Body of pancreas (tissue), 4 donors: Measurements from ENCODE around the gene AKAP1. TPM values are rescaled to one million over a fixed set of nuclear protein-coding genes. Genes with fewer than 3 reads are reported as not detected.

Experiments used
- ATAC-seq: fragments of 150-250 bp; one replicate; pipeline ENCODE4 v1.9.1; 2016
- DNase-seq, 4 donors: peaks; one replicate each; pipeline ENCODE4 v3.0.0-alpha.2; 2019
- H3K27ac ChIP-seq, 4 donors: fragments of 200-600 bp; sonication (generic); 1 replicate in 3 of 4; 2 replicates in 1 of 4; pipeline versions ENCODE4 v1.5.1 to v1.6.1; 2016 to 2019; ENCODE audit warnings: mild to moderate bottlenecking in 1 of 4, mixed read lengths in 1 of 4, moderate library complexity in 1 of 4
- H3K27me3 ChIP-seq, 2 donors: fragments of 200-600 bp; sonication (generic); one replicate each; pipeline ENCODE4 v1.6.0; 2016; ENCODE audit warnings: mild to moderate bottlenecking in 1 of 2
- H3K36me3 ChIP-seq, 2 donors: fragments of 200-600 bp; sonication (generic); replicated peaks in 1 of 2; 2 replicates each; pipeline ENCODE4 v1.5.1; 2016; ENCODE audit warnings: low read depth in 2 of 2; ENCODE audit not compliant: insufficient read depth in 1 of 2
- H3K4me1 ChIP-seq: fragments of 200-600 bp; sonication (generic); one replicate; pipeline ENCODE4 v1.6.0; 2016
- H3K4me3 ChIP-seq, 2 donors: fragments of 200-600 bp; sonication (generic); 1 replicate in 1 of 2; 2 replicates in 1 of 2; pipeline ENCODE4 v1.5.1; 2016 to 2019
- H3K9me3 ChIP-seq, 3 donors: fragments of 200-600 bp; sonication (generic); 1 replicate in 2 of 3; 2 replicates in 1 of 3; pipeline ENCODE4 v1.5.1; 2016
- POLR2A ChIP-seq, 3 donors: fragments of 450-650 bp; IDR thresholded peaks; one replicate each; pipeline ENCODE4 v1.6.1; 2016; ENCODE audit warnings: antibody characterized with exemption in 3 of 3, mild to moderate bottlenecking in 2 of 3
- WGBS, 2 donors: methylation state at CpG; one replicate each; pipeline ENCODE4 v1.1.5; 2017; 5-methylcytosine and 5-hydroxymethylcytosine counted together
- intact Hi-C: fragments of 100-400 bp; cut with DNase I; formaldehyde crosslinking; loops from one replicate; pipeline ENCODE4 v1.15.1; 2023
- total RNA-seq, 2 donors: library from RNA; depleted of rRNA; stranded (reverse); fragments of >200 nt; gene quantifications; one replicate each; pipeline ENCODE4 v1.1.0, GENCODE V29; 2016
- TF ChIP-seq, protein P1 (sequence below), 7 experiments: fragments of 450-650 bp in 4 of 7; fragments of 200-600 bp in 3 of 7; sonication (generic) in 3 of 7; IDR thresholded peaks; one replicate each; pipeline ENCODE4 v1.5.1; 2016 to 2019; ENCODE audit warnings: antibody characterized with exemption in 7 of 7

The AKAP1 gene
- total RNA-seq, 2 donors from 2014 or later: 24.4 to 48.5 TPM

DNA sequence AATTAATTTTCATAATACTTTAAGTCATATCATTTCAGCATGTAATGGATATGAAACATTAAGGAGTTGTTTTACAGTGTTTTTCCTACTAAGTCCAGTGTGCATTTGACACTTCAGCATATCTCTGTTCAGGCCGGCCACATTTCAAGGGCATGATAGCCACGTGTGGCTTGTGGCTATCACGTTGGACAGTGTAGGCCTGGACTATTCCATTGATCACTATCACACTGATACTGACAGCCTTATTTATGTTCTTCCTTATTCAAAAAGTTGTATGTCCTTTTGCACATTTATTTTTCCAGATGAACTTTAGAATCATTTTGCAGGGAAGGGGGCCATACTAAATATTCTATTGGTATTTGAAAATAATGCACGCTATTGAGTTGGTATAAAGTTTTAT, 39.0 kb downstream of the AKAP1 start:
- Histone ChIP-seq H3K27ac (no peak overlapping the region), H3K36me3 (no peaks in the 10 kb centered on the region), H3K4me3 (no peak overlapping the region), H3K4me1 (peaks cover 25% of the 10 kb centered on the region), H3K27me3 (no peaks in the 10 kb centered on the region), H3K9me3 (no peaks in the 10 kb centered on the region)
- WGBS, 2 donors: 37 to 49% methylated on average over 4 of the region's 4 CpGs
- TF ChIP-seq, protein P1, sequence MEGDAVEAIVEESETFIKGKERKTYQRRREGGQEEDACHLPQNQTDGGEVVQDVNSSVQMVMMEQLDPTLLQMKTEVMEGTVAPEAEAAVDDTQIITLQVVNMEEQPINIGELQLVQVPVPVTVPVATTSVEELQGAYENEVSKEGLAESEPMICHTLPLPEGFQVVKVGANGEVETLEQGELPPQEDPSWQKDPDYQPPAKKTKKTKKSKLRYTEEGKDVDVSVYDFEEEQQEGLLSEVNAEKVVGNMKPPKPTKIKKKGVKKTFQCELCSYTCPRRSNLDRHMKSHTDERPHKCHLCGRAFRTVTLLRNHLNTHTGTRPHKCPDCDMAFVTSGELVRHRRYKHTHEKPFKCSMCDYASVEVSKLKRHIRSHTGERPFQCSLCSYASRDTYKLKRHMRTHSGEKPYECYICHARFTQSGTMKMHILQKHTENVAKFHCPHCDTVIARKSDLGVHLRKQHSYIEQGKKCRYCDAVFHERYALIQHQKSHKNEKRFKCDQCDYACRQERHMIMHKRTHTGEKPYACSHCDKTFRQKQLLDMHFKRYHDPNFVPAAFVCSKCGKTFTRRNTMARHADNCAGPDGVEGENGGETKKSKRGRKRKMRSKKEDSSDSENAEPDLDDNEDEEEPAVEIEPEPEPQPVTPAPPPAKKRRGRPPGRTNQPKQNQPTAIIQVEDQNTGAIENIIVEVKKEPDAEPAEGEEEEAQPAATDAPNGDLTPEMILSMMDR (IDR thresholded peaks at IDR 0.05): no peak
- no peak for TF ChIP-seq POLR2A (IDR thresholded peaks at IDR 0.05)
- DNase-seq (no peak), ATAC-seq (no peak)
- intact Hi-C loops: loop anchor here (10.0 kb wide), 2 partner anchors 711 to 991 kb away; no protein-coding TSS in a partner anchor

DNA sequence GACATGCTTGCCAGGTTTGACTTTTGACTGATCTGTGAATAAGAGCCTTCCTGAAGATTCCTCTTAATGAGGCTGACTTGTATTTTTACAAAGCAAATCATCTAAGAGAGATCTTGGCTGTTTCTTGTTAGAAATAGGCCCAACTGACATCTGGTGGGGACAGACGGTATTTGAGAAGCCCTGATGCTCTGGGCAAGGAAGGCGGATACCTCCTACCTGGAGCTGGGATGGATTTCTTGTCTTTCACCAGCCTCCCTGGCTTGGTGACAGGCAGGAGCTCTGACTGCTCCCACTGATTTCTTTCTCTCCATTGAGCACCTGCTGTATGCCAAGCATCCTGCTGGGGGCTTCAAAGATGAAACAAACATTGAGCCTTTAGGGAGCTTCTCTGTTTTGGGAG, 40.4 kb downstream of the AKAP1 start:
- TF ChIP-seq POLR2A (IDR thresholded peaks at IDR 0.05): no peak
- TF ChIP-seq, protein P1 (IDR thresholded peaks at IDR 0.05): no peak
- H3K9me3 ChIP-seq: no peaks in the 10 kb centered on the region
- H3K36me3 ChIP-seq: no peaks in the 10 kb centered on the region
- H3K4me1 ChIP-seq: peaks cover 20% of the 10 kb centered on the region
- no peak overlapping the region for H3K4me3 ChIP-seq
- intact Hi-C loops: loop anchor here (10.0 kb wide), 2 partner anchors 709 to 989 kb away; no protein-coding TSS in a partner anchor
- H3K27ac ChIP-seq: no peak overlapping the region
- no peaks in the 10 kb centered on the region for H3K27me3 ChIP-seq
- no peak for ATAC-seq
- no peak for DNase-seq
- WGBS, 2 donors: 89 to 94% methylated on average over 2 of the region's 2 CpGs

DNA sequence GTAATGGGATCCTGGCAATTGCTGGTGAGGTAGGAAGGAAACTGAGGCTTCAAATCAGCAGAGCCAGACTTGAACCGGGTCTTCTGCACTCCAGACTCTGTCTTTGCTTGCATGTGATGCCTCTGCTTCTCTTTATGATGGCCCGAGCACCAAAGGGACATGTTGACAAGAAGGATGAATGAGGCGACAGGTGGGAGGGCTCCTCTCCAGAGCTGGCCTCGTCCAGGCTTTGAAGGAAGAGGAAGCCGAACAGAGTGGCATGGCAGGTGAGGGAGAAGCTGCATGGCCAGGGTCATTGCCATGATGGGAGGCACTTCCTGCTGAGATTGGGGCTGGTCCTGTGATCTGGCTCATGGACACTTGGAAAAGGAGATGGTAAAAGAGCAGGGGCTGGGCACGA, 40.8 kb downstream of the AKAP1 start:
- intact Hi-C loops: loop anchor here (10.0 kb wide), 2 partner anchors 709 to 989 kb away; no protein-coding TSS in a partner anchor
- no peak for DNase-seq
- TF ChIP-seq POLR2A (IDR thresholded peaks at IDR 0.05): no peak
- TF ChIP-seq, protein P1 (IDR thresholded peaks at IDR 0.05): no peak
- no peak overlapping the region for H3K27ac ChIP-seq
- no peak overlapping the region for H3K4me3 ChIP-seq
- no peak for ATAC-seq
- no peaks in the 10 kb centered on the region for H3K36me3 ChIP-seq
- peaks cover 18% of the 10 kb centered on the region for H3K4me1 ChIP-seq
- WGBS, 2 donors: 89 to 95% methylated on average over 6 of the region's 6 CpGs
- no peaks in the 10 kb centered on the region for H3K27me3 ChIP-seq
- H3K9me3 ChIP-seq: no peaks in the 10 kb centered on the region

DNA sequence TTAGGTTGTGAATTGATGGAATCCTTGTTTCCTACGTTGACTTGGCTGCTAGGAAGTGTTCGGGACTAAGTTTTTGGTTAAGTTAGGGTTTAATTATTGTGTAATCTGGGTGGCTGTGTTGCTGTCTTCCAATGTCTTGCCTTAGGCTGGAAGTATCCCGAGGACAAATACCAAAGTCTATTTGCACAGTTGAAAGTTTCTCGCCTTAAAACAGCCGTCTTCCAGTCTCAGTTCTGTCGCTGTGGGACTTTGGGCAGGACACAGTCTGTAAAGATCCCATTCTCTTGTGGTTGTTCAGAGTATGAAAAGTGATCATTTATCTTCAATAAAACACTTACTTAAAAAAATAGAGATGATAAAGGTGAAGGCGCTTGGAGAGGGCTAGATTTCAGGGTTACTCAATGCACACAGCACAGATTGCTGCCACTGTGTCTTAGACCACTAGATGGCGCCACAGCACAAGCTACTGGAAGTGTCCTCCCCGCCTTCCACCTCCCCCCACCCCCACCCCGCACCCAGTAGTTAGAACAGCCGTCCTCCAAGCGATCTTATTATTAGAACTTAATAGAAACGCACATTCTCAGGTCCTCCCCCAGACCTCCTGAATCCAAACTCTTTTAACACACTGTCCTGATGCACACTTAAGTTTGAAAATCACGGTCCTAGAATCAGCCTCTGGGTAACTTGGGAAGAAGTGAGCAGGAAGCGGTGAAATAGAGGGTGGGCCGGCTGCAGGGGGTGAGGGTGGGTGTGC, 45.8 kb downstream of the AKAP1 start:
- Histone ChIP-seq H3K4me3 (no peak overlapping the region), H3K9me3 (no peaks in the 10 kb centered on the region), H3K4me1 (peaks cover 6% of the 10 kb centered on the region), H3K27me3 (no peaks in the 10 kb centered on the region), H3K27ac (no peak overlapping the region), H3K36me3 (no peaks in the 10 kb centered on the region)
- DNase-seq (peak; percentile 88 to 94 (median 90)), ATAC-seq (peak; percentile 94)
- intact Hi-C loops: loop anchor here (10.0 kb wide), 1 partner anchor 544 kb away; no protein-coding TSS in a partner anchor
- TF ChIP-seq, protein P1 (IDR thresholded peaks at IDR 0.05): peak; percentile 67 to 92 (median 78)
- no peak for TF ChIP-seq POLR2A (IDR thresholded peaks at IDR 0.05)
- 9 to 10% methylated on average over 15 to 16 of the region's 16 CpGs for WGBS, 2 donors
